NCI-H2029 treated with DMSO at 0.1 percent for 48 hours (cell line): ENCODE data around the gene CCER1.
"Not testable (repeated sequence)": the region's sequence is repeated elsewhere in the genome, so short reads cannot be mapped to it uniquely, and the experiment has no call there.

Experiments
- DNase-seq: peaks from one replicate; lab custom pipeline; 2025; lab: John Stamatoyannopoulos, UW

Gene CCER1, protein sequence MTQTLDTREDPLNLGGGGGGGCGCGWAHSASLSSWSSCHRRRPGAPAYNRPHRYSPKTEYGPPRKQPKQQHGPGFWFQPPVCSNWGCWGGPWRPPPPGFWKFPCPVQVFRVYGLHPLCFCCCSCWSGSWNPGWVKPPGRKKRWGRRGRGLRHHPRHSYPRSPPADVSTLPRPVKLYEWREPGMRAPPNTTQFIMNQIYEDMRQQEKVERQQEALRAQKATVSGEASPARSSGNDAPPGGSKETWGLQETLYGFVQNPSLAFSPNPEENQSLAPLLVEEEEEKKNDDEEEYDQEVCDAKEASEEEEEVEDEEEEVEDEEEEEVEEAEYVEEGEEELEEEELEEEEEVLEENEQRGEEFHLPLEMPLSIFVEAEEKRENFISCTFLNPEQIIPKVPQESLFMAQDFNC

DNA sequence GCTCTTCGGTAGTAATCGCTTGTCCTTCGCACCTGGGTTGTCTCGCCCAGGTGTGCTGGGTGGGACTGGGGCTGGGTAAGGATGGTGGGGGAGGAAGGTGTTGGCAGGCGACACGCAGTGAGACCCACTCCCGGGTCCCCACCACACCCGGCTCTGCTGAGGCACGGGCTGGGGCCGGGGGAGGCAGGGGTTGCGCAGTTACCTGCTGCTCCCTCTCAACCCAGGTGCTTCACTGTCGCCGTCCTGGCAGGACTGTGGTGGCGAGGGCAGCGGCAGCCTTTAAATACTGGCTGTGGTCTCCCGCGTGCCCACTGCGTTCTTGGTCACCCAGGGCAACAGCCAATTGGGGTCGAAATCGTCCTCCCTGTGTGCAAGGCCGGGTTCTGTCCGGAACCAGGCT, at the start of gene CCER1:
Gene CCER1 (minus strand): TSS at position 256 of the 400 bp plus-strand sequence. CDS start 434 bp downstream, outside the sequence.
- no peak for DNase-seq

DNA sequence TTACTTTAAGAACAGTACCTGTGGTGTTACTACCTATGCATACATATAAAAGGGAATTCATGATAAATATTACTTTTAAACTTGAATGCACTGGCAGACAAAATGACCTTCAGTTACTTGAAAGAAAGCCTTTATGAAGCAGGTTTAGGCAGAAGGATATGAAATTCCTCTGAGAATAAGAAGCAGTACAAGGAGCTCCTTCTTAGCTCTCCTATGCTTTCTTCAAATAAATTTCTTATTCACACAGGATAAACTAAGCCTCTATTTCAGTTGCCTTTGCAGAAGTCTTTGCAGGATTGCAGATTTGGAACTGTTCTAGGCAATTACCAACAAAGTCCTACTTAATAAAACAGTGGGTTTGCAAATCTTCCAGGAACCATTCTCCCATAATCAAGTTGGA, 48.8 kb upstream of the CCER1 start:
- no peak for DNase-seq

DNA sequence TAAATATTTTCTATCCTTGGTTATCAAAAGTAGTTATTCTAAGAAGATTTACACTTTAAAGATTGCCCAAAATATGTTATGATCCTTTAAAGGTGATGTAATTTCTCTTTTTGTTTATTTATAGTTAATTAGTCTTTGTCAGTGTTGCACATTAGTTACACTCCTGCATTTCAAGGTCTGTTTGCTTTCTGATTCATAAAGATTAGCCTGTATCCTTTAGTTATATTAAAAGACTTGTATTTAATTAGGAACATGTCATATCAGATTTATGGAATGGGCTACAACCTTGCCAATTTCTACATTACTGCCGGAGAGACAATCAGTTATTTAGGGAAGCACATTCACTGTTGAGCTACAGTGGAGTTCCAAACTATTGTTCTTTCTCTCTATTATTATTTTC, 46.3 kb upstream of the CCER1 start:
- no peak for DNase-seq

GRCh38 chr12:90999966-91000365, 45.0 kb upstream of the CCER1 start:
- no peak for DNase-seq

DNA sequence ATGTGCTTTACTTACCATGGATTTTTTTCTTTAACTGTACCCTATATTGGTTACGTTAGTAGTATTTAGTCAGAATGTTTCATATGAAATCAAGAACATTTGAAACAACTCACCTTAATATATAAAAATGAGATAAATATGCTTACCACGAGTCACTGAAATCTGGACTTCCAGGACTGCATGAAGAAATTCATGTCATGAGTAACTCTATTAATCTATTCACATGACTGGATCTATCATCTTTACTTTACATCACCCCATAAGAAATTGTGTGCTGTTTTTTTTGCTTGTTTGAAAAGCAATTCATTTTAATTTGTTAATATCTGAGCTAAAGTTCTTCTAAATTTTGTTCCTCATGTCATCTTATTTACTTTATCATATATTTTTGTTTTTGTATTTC, 44.6 kb upstream of the CCER1 start:
- no peak for DNase-seq

DNA sequence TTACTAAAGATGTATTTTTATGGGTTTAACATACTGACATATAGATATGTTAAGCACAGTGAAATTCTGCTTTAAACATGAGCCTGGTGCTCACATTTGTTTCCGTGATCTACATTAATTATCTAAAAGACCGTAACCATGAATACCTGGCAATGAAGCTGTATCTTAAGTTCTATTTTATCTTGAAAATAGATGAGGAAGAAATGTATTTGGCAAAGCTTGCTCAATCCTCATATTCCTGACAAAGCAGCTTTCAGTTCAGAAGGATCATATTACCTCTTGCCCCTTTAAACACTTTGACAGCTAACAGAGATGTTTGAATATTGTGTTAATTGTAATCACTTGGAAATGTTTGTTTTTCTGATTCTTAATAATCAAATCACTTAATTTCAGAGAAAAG, 40.0 kb upstream of the CCER1 start:
- DNase-seq = no peak

GRCh38 chr12:90991952-90992465, 37.0 kb upstream of the CCER1 start:
- no peak for DNase-seq

- DNase-seq = no peak
Observed at GRCh38 chr12:90990611-90991010, 35.6 kb upstream of the CCER1 start.

DNA sequence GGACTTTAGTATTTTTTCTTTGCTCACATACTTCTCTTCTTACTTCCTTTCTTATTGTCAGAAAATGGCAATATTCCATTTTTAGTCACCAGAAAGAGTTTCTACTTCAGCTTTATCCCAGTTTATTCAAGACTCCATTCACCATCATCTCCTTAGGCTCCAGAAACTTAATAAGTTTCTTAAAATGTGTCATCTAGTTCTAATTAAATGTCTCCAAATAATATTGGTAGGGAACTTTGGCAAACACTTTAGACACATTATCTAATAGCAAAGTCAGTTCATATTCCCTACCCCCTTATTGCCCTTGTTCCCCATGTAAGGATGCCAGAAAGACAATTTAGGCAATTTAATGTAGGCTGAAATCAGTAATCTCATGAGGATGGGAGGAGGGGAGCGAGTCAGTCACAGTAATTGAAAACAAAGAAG, 34.7 kb upstream of the CCER1 start:
- no peak for DNase-seq

- no peak for DNase-seq
Observed at GRCh38 chr12:90987520-90987919, 32.5 kb upstream of the CCER1 start.

GRCh38 chr12:90987101-90987500, 32.1 kb upstream of the CCER1 start:
- DNase-seq = no peak

DNA sequence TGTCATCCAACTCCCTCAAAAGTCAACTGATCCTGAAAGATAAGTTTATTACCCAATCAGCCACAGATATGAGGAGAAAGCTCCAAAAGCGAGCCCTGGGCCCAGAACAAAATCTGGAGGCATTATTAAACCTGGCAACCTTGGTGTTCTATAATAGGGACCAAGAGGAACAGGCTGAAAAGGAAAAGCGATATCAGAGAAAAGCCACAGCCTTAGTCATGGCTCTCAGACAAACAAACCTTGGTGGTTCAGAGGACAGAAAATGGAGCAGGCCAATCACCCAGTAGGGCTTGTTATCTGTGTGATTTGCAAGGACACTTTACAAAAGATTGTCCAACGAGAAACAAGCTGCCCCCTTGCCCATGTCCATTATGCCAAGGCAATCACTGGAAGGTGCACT, 30.4 kb upstream of the CCER1 start:
- not testable (repeated sequence) for DNase-seq

DNA sequence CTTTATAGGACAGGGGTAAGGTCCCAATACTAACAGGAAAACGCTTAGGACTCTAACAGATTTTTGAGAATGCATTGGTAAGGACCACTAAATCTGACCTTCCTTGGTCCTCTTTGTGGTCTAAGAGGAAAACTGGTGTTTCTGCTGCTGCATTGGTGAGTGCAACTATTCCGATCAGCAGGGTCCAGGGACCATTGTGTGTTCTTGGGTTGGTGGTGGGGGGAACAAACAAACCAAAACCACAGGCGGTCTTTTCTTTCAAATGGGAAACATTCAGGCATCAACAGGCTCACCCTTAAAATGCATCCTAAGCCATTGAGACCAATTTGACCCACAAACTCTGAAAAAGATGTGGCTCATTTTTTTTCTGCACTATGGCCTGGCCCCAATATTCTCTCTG, 29.1 kb upstream of the CCER1 start:
- no peak for DNase-seq

DNA sequence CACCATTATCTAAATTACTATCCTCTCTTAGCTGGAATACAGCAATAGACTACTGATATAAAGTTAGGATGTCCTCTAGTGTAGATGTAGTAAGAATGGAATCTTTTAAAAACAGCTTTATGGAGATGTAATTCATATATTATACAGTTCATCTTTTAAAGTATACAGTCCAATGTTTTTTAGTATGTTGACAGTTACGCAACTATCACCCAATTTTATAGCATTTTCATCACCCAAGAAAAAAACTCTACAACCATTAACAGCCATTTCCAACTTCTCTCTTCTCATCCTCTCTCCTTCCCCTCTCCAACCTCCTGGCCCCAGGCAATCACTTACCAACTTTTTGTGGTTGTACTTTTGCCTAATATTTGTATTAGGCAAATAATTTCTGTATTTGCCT, 27.2 kb upstream of the CCER1 start:
- no peak for DNase-seq

GRCh38 chr12:90979951-90980350, 25.0 kb upstream of the CCER1 start:
- no peak for DNase-seq

GRCh38 chr12:90979019-90979418, 24.0 kb upstream of the CCER1 start:
- no peak for DNase-seq

- peak; percentile 12 for DNase-seq
Observed at GRCh38 chr12:90978117-90978770, 23.3 kb upstream of the CCER1 start.

GRCh38 chr12:90977224-90977623, 22.2 kb upstream of the CCER1 start:
- no peak for DNase-seq

DNA sequence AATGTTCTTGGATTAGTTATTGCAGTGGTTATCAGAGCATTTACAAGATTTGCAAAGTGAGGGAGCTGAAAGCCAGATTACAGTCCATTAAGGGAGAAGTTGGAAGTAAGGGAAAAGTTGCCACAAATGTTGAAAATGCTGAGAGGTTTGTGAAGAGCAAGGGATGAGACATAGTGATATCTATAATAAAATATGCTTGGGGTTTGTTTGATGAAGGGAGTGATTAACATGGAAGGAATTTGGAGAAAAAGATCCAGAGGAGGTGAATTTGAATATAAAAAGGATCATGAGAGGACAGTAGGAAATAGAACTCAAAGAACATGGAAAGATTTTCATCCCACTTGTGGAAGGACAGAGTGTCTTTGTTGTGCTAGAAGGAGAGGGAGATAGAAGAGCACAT, 19.3 kb upstream of the CCER1 start:
- DNase-seq = no peak

GRCh38 chr12:90972226-90972625, 17.2 kb upstream of the CCER1 start:
- no peak for DNase-seq

DNA sequence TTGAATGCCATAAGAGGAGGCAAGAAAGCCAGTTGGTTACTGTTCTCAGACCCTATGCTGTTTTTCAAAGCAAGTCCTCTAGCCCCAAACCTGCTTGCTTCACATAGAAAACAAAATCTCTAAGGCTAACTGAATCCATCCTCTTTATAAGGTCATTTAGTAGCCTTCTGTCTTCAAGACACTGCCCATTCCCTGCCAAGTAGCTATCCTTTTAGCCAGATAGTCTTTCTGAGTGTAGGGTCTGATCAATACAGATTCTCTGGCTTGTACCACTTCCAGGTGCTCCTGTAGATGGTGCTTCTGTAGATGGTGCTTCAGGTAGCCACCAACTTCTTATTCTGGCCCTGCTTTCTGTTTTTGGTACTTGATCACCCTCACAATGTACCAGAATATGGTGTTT, 15.9 kb upstream of the CCER1 start:
- no peak for DNase-seq

- no peak for DNase-seq
Observed at GRCh38 chr12:90970471-90970870, 15.5 kb upstream of the CCER1 start.

- DNase-seq = no peak
Observed at GRCh38 chr12:90969851-90970250, 14.9 kb upstream of the CCER1 start.
